SW480 (cell line): ENCODE results near the gene CHIT1.
"Not testable (repeated sequence)": the region's sequence is repeated elsewhere in the genome, so short reads cannot be mapped to it uniquely, and the experiment has no call there.

ENCODE experiments used
- DNase-seq: peaks from one replicate; pipeline ENCODE4 v3.0.0-alpha.2; 2016; ENCODE audit warnings: low spot score

Gene CHIT1

DNA sequence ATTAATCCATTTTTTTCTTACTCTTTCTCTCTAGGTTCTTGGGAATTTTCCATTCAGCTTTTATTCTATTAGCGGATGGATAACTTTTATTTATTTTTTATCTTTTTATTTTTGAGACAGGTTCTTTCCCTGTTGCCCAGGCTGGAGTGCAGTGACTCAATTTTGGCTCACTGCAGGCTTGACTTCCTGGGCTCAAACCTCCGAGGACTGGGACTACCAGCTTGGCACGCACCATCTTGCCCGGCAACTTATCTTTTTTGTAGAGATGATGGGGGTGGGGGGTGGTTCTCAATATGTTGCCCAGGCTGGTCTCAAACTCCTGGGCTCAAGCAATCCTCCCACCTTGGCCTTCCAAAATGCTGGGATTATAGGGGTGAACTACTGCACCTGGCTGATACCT lies 36.1 kb upstream of the CHIT1 start:
- DNase-seq, result no peak

DNA sequence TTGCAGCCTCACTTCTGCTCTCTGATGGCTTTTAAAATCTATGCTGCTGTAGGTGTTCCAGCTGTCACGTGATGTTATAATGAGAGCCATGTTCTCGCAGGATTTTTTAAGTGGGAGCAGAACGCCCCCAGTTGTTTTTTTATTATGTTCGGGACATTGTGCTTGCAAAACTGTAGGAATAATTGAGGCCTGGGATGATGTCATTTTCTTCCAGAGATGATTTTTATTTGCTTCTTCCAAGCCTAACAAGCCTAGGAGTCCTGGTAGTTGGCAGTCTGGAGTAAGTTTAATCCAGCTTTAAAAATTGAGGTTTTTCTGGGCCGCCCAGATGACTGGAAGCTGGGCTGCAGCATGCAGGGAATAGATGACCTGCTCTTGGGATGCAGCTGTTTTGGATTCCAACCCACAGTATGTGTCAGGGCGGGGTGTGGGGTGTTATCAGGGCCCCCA lies 34.6 kb upstream of the CHIT1 start:
- no peak for DNase-seq

DNA sequence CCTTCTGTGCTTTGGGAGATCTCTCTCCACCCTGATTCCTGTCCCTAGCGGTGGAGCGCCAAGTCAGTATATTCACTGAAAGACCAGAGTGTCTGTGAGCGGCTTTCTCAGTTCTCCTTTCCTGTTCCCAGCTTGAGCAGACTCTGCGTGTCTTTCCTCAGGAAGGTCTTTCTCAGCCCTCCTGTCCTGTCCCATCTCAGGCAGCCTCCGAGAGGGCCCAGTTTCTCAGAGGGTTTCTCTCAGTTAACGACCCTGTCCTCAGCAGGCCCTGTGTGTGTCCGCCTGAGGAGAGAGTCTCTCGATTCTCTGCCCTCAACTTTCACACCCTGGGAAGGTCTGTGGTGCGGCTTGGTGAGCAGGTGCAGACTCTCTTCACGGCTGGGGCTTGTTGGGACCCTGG lies 34.0 kb upstream of the CHIT1 start:
- no peak for DNase-seq

GRCh38 chr1:203256636-203257035 lies 27.2 kb upstream of the CHIT1 start:
- not testable (repeated sequence) for DNase-seq

DNA sequence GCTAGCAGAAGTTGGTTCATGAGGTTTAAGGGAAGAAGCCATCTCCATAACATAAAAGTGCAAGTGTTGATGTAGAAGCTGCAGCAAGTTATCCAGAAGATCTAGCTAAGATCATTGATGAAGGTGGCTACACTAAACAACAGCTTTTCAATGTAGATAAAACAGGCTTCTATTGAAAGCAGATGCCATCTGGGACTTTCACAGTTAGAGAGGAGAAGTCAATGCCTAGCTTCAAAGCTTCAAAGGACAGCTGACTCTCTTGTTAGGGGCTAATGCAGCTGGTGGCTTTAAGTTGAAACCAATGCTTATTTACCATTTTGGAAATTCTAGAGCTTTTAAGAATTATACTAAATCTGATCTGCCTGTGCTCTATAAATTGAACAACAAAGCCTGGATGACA lies 25.3 kb upstream of the CHIT1 start:
- DNase-seq, result not testable (repeated sequence)

DNA sequence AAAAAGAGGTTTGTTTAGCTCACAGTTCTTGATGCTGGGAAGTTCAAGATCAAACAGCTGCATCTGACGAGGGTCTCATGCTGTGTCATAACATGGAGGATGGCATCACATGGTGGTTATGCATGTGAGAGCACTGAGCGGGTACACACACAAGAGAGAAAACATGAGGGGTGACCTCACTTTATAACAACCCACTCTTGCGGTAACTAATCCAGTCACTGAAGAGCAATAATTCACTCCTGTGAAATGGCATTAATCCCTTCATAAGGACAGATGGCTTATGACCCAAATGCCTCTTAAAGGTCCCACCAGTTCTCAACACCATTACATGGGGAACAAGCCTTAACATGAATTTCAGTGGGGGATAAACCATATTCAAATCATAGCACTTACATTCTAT lies 23.2 kb upstream of the CHIT1 start:
- no peak for DNase-seq

DNA sequence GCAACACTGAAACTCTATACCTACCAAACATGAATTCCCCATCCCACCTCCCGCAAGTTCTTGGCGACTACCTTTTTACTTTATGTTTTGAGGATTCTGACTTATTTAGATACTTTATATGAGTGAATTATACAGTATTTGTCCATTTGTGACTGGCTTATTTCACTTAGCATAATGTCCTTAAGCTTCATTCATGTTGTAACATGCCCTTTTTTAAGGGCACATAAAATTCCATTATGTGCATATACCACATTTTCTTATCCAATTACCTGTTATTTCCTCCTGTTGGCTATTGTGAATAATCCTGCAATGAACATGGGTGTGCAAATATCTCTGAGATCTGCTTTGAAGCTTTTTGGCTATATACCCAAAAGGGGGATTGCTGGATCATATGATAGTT lies 22.0 kb upstream of the CHIT1 start:
- DNase-seq, result no peak

DNA sequence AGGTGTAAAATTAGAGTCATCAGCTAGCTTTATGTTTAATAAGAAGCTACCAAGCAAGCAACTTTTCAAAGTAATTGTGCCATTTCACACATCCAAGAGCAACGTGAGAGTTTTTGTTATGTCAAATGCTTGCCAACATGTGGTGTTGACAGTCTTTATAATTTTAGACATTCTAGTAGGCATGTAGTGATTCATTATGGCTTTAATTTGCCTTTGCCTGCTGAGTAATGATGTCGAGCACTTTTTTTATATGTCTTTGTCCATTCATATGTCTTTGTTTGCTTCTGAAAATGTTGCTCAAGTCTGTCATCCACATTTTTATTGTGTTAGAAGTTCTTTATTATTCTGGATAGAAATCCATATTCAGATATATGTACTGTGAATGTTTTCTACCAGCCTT lies 21.4 kb upstream of the CHIT1 start:
- DNase-seq, result no peak

- no peak for DNase-seq
These were observed 15.3 kb upstream of the CHIT1 start for GRCh38 chr1:203244776-203245175.

DNA sequence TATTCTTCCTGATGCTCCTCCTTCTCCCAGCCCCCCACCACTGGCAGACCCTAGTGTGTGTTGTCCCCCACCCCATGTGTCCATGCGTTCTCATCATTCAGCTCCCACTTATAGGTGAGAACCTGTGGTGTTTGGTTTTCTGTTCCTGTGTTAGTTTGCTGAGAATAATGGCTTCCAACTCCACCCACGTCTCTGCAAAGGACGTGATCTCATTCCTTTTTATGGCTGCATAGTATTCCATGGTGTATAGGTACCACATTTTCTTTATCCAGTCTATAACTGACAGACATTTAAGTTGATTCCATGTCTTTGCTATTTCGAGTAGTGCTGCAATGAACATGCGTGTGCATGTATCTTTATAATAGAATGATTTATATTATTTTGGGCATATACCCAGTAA lies 12.2 kb upstream of the CHIT1 start:
- not testable (repeated sequence) for DNase-seq

DNA sequence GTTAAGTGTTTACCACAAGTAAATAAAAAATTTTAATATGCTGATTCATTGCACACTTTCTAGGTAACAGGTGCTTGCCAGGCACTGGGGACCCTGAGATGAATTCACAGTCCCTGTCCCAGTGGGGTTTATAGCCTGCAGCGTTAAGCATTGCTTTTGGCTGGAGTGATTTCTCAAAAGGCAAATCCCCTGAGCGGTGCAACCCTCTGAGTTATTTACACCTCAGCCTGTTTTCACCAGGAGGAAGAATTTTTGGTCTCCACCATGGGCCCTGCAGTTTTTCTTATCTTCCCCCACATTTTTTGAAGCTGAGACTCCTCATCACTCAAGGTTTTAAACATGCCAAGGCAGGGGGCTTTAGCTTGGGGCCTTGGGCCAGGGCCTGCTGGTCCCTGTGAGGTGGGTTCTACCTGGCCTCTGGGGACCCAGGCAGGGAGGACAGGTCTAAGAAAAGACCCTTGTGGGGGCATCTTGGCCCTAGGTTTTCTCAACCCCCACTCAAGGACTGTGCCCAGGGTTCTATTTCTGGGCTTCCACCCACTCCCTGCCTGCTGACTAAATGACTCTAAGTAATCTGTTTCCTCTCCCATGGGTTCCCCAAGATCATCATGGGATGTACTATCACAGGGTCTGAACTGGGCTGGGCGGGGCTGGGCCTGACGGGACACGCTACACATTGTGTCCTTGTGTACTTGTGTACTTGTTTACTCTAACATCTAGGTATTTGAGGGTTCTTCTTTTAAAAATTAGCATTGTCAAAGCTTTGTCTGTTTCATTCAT lies 10.2 kb upstream of the CHIT1 start:
- DNase-seq, result no peak

DNA sequence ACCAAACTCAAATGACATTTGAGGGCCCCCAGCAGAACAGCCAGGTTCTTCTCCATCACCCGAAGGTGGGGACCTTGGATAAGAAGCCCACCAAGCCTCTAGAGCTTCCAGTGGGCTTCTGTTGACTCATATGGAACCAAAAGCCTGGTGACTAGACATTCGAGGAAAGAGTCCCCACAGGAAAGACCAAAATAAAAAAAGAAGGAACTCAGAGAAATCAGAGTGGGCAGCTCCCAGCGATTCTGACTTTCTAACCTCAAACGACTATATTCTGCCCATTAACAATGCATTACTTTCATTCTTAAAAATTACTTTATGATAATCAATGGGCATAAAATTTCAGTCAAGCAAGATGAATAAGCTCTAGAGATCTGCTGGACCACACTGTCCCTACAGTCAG lies 9.6 kb upstream of the CHIT1 start:
- no peak for DNase-seq

DNA sequence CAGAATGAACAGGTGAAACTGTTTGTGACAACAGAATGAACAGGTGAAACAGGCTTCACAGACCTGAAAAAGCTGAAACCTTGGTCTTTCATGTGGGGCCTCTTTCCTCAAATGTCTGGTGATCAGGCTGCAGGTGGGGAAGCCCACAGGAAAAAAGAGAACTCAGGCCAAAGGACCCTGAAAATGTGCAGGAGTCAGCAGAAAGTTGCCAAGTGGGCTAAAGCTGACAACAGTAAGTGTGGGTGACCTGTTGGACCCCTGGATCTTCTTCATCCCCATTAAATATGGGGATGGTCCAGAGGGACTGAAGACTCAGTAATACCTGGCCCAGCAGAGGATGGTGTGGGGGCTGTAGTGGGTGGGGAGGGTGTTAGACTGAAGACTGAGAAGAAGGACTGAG lies 9.1 kb upstream of the CHIT1 start:
- DNase-seq, result no peak

- not testable (repeated sequence) for DNase-seq
These were observed 5.4 kb upstream of the CHIT1 start for GRCh38 chr1:203234901-203235300.

GRCh38 chr1:203228670-203229069 lies 803 bp downstream of the CHIT1 start:
- DNase-seq, result no peak

- no peak for DNase-seq
These were observed 1.9 kb downstream of the CHIT1 start for GRCh38 chr1:203227371-203228083.

DNA sequence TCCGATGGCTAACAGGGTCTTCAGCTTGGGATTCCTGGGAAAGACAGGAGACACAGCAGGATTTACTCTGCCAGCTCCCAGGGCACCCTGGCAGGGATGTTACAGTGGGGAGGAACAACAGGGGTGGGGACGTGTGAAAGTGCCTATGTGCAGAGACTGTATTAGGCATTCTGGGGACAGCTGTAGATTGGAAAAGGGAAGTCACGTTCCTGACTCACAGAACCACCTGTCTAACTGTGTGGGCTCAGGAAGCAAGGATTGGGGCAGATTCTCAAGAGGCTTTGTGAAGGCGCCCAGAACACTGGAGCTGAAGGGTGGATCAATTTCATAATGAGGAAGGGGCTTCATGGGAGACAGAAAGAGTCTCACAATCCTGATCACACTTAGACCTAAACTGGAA lies 4.4 kb downstream of the CHIT1 start:
- DNase-seq, result no peak

DNA sequence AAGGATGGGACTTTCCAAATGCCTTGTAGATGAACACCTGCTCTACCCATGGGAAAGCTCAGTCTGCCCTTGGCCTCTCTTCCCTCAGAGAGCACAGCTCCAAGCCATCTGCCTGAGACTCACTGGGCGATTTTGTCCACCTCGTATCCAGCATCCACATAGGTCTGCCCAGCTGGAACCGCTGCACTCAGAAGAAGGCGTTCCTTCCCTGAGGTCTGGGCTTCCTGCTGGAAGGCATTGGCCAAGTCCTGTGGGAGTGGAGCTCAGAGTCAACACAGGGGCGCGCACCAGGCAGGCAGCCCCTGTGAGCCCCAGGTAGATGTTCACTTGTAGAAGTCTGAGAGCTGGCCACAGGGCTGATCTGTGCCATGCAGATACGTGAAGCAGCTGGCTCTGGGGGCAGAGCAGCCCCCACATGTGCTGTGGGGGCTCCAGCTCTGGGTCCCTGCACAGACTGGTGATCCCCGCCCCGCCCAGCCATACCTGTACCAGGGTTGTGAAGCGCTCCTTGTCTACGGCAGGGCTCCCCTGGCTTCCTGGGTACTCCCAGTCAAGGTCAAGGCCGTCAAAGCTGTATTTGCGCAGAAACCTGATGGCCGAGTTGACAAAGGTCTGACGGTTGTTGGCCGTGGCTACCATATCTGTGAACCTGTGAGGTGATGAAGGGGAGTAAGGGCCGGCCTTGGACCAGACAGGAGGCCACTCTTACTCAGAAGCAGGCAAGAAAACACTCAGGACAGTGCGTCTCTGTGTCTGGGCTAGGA lies 6.3 kb downstream of the CHIT1 start:
- DNase-seq, result no peak

- DNase-seq, result no peak
These were observed 9.5 kb downstream of the CHIT1 start for GRCh38 chr1:203219934-203220333.

DNA sequence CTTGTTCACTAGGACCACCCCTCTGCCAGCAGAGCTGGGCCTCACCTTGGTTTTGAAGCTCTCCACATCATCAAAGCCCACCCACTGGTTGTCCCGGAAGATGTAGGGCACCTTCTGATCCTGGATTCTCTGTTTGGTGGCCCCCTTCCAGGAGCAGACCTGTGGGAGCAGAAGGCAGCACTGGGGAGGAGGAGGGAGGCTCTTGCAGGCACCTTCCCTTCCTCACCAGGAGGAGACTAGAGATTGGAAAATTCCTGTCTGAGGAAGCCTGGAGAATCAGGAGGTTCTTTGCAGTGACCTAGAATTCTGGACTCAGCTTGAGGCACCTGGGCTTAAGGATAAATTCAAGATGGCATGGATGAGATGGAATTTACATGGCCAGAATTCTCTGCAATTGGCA lies 10.3 kb downstream of the CHIT1 start:
- DNase-seq, result no peak

DNA sequence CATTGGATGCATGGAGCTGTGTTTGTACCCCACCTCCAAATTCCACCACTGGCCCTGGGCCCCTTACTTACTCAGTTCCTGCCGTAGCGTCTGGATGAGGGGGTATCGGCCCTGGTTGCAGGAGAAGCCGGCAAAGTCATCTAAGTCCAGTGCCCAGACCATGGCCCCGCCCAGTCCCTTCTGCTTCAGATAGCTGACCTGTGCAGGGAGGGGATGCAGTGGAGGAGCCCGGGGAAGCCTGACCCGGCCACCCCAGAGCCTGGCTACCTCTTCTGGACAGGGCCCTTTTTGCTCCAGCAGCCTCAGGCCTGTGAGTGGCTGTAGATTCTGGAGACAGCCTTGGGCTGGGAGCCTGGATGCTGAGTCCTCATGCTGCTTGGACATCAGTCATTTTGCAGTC lies 11.8 kb downstream of the CHIT1 start:
- no peak for DNase-seq

DNA sequence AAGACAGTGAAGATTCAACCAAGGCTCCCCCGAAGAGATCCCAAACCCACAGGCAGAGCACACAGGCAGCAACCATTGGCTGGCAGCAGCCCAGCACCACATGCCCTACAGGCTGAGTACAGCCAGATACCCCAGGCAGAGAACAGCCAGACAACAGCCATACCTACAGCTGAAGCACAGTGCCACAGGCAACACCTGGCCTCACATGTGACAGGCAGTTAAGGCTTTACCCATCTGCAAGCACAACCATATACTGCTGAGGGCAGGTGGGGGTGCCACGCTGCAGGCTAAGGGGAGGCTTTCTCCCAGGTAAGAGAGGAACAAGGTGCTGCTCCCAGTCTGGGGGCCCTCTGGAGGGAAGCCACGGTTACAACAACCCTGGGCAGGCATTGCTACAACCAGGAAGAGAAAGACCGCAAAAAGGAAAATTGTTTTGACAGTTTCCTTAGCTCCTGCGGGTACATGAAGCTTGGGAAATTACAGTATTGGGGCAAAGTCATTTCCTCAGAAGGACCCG lies 12.3 kb downstream of the CHIT1 start:
- DNase-seq, result no peak
